Caco-2 (cell line): ENCODE data around the gene COL6A3. TPM values are rescaled to one million over a fixed set of nuclear protein-coding genes. Genes with fewer than 3 reads are reported as not detected.

Experiments used
- BruUV-seq: library from RNA; stranded (reverse); fragments of 400-500 nt; replicated peaks from 2 replicates; lab custom pipeline; 2021; lab: Mats Ljungman, UMichigan
- CTCF ChIA-PET: fragments of 300-600 bp; sonication (Branson Sonifier 250); formaldehyde crosslinking; loops from one replicate; lab custom pipeline; 2022; ENCODE audit warnings: antibody characterized with exemption; lab: Charles Lee
- POLR2A ChIA-PET: fragments of 300-600 bp; sonication (Branson Sonifier 250); formaldehyde crosslinking; loops from one replicate; lab custom pipeline; 2022; ENCODE audit warnings: antibody characterized with exemption; lab: Charles Lee
- DNase-seq, 2 experiments: peaks; one replicate each; pipeline versions ENCODE4 v3.0.0 to v3.0.0-alpha.2; 2020 to 2022
- H3K27me3 ChIP-seq: replicated peaks from 2 replicates; pipeline ENCODE4 v1.6.0; 2011; ENCODE audit warnings: low read length; ENCODE audit not compliant: control insufficient read depth, insufficient read depth
- H3K36me3 ChIP-seq: 2 replicates; pipeline ENCODE4 v1.5.1; 2011; ENCODE audit warnings: low read length; ENCODE audit not compliant: control insufficient read depth, insufficient read depth
- H3K4me1 ChIP-seq: fragments of 250-450 bp; sonication (Bioruptor Pico); 2 replicates; pipeline ENCODE4 v1.5.1; 2020; ENCODE audit warnings: mild to moderate bottlenecking
- H3K4me3 ChIP-seq: 2 replicates; pipeline ENCODE4 v1.5.1; 2011; ENCODE audit warnings: low read depth, mild to moderate bottlenecking, control low read depth, low read length
- H3K9me3 ChIP-seq: fragments of 250-450 bp; sonication (Bioruptor Pico); 2 replicates; pipeline ENCODE4 v1.5.1; 2020; ENCODE audit warnings: mild to moderate bottlenecking, moderate library complexity
- H3K27ac Mint-ChIP-seq: one replicate; pipeline ENCODE4 v1.8.0; 2022; ENCODE audit warnings: mixed read lengths; ENCODE audit not compliant: unreplicated experiment
- H3K27me3 Mint-ChIP-seq: one replicate; pipeline ENCODE4 v1.8.0; 2022; ENCODE audit warnings: mixed read lengths; ENCODE audit not compliant: insufficient read depth, unreplicated experiment
- H3K36me3 Mint-ChIP-seq: one replicate; pipeline ENCODE4 v1.8.0; 2022; ENCODE audit warnings: mild to moderate bottlenecking, mixed read lengths; ENCODE audit not compliant: insufficient read depth, unreplicated experiment
- H3K4me1 Mint-ChIP-seq: one replicate; pipeline ENCODE4 v1.8.0; 2022; ENCODE audit warnings: low read depth, mixed read lengths; ENCODE audit not compliant: unreplicated experiment
- H3K4me3 Mint-ChIP-seq: one replicate; pipeline ENCODE4 v1.8.0; 2022; ENCODE audit warnings: mild to moderate bottlenecking, moderate library complexity, mixed read lengths; ENCODE audit not compliant: unreplicated experiment
- H3K9me3 Mint-ChIP-seq: one replicate; pipeline ENCODE4 v1.8.0; 2022; ENCODE audit warnings: mixed read lengths; ENCODE audit not compliant: unreplicated experiment
- CTCF ChIP-seq, 2 experiments: fragments of 200-600 bp in 1 of 2; IDR thresholded peaks; 1 replicate in 1 of 2; 2 replicates in 1 of 2; pipeline versions ENCODE4 v1.5.1 to v1.8.0; 2011 to 2022; ENCODE audit warnings: antibody characterized with exemption in 1 of 2, control low read depth in 1 of 2, inconsistent platforms in 1 of 2, low read depth in 1 of 2, low read length in 1 of 2, mild to moderate bottlenecking in 1 of 2, moderate library complexity in 1 of 2; ENCODE audit not compliant: insufficient read depth in 1 of 2, severe bottlenecking in 1 of 2, unreplicated experiment in 1 of 2
- intact Hi-C: fragments of 100-400 bp; cut with micrococcal nuclease; formaldehyde crosslinking; loops from one replicate; pipeline ENCODE4 v1.10.0; 2022; ENCODE audit not compliant: unreplicated experiment
- total RNA-seq: library from RNA; stranded (reverse); gene quantifications from 2 replicates; pipeline ENCODE4 v1.2.3, GENCODE V29; 2022

COL6A3 gene
- total RNA-seq, 1 experiment from 2014 or later = 0.73 TPM

- no peak overlapping the region for H3K4me3 Mint-ChIP-seq
- ChIA-PET CTCF (no interaction called here), POLR2A (no interaction called here)
- no peak for DNase-seq
- Histone ChIP-seq H3K4me1 (no peaks in the 10 kb centered on the region), H3K9me3 (no peaks in the 10 kb centered on the region), H3K36me3 (no peaks in the 10 kb centered on the region), H3K4me3 (no peak overlapping the region), H3K27me3 (peaks cover 2% of the 10 kb centered on the region)
- intact Hi-C loops = no loop called here
- no peak overlapping the region for H3K27ac Mint-ChIP-seq
- no peaks in the 10 kb centered on the region for H3K36me3 Mint-ChIP-seq
- no peaks in the 10 kb centered on the region for H3K9me3 Mint-ChIP-seq
- no TSS peak for BruUV-seq
- no peaks in the 10 kb centered on the region for H3K4me1 Mint-ChIP-seq
- peaks cover 5% of the 10 kb centered on the region for H3K27me3 Mint-ChIP-seq
- TF ChIP-seq CTCF (IDR thresholded peaks at IDR 0.05; ENCODE audit: insufficient read depth in 1 of 2, low read depth in 1 of 2, low read length in 1 of 2, severe bottlenecking in 1 of 2, unreplicated experiment in 1 of 2) = no peak
These were observed 61.6 kb downstream of the COL6A3 start for GRCh38 chr2:237352279-237352845.

DNA sequence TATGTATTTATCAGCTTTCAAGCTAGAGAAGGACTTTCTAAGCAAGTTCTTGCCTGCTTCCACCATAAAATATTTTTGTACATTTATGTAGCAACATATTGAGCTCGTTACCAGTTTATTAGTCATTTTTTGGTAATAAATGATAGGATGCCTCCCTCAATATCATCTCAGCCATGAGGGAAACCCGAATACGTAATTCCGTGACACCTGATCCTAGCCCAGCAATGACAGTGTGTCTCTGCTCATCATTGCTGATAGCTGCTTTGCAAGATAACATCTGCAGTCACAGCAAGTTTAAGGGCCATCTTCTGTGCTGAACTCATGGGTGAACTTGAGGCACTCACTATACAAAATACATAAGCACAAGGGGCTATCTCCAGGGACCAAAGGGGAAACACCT is 62.2 kb downstream of the COL6A3 start:
- H3K4me1 ChIP-seq = no peaks in the 10 kb centered on the region
- H3K4me3 ChIP-seq = no peak overlapping the region
- Mint-ChIP-seq H3K4me1 (no peaks in the 10 kb centered on the region), H3K27ac (no peak overlapping the region), H3K4me3 (no peak overlapping the region), H3K27me3 (peaks cover 5% of the 10 kb centered on the region), H3K9me3 (no peaks in the 10 kb centered on the region), H3K36me3 (no peaks in the 10 kb centered on the region)
- POLR2A ChIA-PET = no interaction called here
- intact Hi-C loops = no loop called here
- DNase-seq = no peak
- peaks cover 2% of the 10 kb centered on the region for H3K27me3 ChIP-seq
- no TSS peak for BruUV-seq
- CTCF ChIA-PET = no interaction called here
- no peaks in the 10 kb centered on the region for H3K36me3 ChIP-seq
- no peaks in the 10 kb centered on the region for H3K9me3 ChIP-seq
- no peak for TF ChIP-seq CTCF (IDR thresholded peaks at IDR 0.05; ENCODE audit: insufficient read depth in 1 of 2, low read depth in 1 of 2, low read length in 1 of 2, severe bottlenecking in 1 of 2, unreplicated experiment in 1 of 2)

DNA sequence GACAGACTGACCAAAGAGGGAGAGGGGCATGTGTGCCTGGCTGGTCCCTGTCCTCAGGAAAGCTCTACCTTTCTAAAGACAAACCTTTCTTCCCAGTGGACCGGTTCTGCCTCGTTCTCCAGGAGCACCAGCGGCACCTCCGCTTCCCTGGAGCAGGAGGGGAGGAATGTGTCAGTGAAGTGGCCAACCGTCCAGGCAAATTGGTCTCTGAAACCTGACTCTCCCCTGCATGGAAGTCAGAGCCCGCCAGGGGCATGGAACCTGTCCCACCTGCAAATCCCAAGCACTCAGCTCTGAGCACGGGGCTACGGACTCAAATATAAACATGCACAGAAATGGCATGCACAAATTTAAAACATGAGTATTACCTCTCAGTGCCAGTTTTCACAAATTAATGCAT is 62.9 kb downstream of the COL6A3 start:
- no peak for DNase-seq
- peaks cover 5% of the 10 kb centered on the region for H3K27me3 Mint-ChIP-seq
- H3K9me3 Mint-ChIP-seq = no peaks in the 10 kb centered on the region
- H3K36me3 Mint-ChIP-seq = no peaks in the 10 kb centered on the region
- Histone ChIP-seq H3K36me3 (no peaks in the 10 kb centered on the region), H3K4me3 (no peak overlapping the region), H3K9me3 (no peaks in the 10 kb centered on the region), H3K4me1 (no peaks in the 10 kb centered on the region), H3K27me3 (peaks cover 2% of the 10 kb centered on the region)
- H3K27ac Mint-ChIP-seq = no peak overlapping the region
- no TSS peak for BruUV-seq
- TF ChIP-seq CTCF (IDR thresholded peaks at IDR 0.05; ENCODE audit: insufficient read depth in 1 of 2, low read depth in 1 of 2, low read length in 1 of 2, severe bottlenecking in 1 of 2, unreplicated experiment in 1 of 2) = no peak
- H3K4me3 Mint-ChIP-seq = no peak overlapping the region
- intact Hi-C loops = no loop called here
- H3K4me1 Mint-ChIP-seq = no peaks in the 10 kb centered on the region
- POLR2A ChIA-PET = no interaction called here
- CTCF ChIA-PET = no interaction called here
